Measurements from ENCODE around the gene PDXK.

PDXK gene

DNA sequence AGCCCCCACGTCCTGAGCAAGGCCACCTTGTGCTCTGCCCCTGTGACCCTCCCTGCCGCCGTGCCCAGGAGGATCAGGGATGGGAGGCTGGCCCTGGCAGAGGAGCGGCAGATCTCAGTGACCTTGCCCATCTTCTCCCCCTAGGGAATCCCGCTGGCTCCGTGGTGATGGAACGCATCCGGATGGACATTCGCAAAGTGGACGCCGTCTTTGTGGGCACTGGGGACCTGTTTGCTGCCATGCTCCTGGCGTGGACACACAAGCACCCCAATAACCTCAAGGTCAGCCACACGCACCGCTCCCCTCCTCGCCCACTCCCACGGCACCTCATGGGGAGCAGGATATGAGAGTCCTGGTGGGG lies 34.5 kb downstream of the PDXK start:
- H3K27ac ChIP-seq (ENCODE audit: insufficient read depth in 1 of 2, low read depth in 1 of 2, low read length in 2 of 2, poor library complexity in 1 of 2, severe bottlenecking in 2 of 2) = no peak overlapping the region
- 100% methylated on average over 16 of the region's 16 CpGs for WGBS (ENCODE audit: insufficient coverage)
- no peak overlapping the region for H3K4me3 ChIP-seq (ENCODE audit: control insufficient read depth in 1 of 7, extremely low read depth in 1 of 7, insufficient read depth in 4 of 7, low read depth in 2 of 7, low read length in 6 of 7)
- ChIA-PET POLR2A (no interaction called here), CTCF (no interaction called here)
- no peaks in the 10 kb centered on the region for H3K9me3 ChIP-seq (ENCODE audit: control extremely low read depth in 1 of 5, control insufficient read depth in 4 of 5, insufficient read depth in 2 of 5, low read depth in 1 of 5, low read length in 4 of 5)
- H3K27me3 ChIP-seq (replicated peaks in 2 of 5; ENCODE audit: control insufficient read depth in 4 of 5, insufficient read depth in 5 of 5, low read length in 4 of 5) = no peaks in the 10 kb centered on the region
- H3K4me1 ChIP-seq (ENCODE audit: control extremely low read depth in 1 of 4, control insufficient read depth in 4 of 4, insufficient read depth in 4 of 4, low read length in 3 of 4) = peaks cover 0 to 8% (median 6%) of the 10 kb centered on the region in 4 experiments
- DNase-seq = no peak
- peaks cover 5 to 77% (median 27%) of the 10 kb centered on the region in 4 experiments for H3K36me3 ChIP-seq (ENCODE audit: control insufficient read depth in 4 of 4, insufficient read depth in 4 of 4, low read length in 3 of 4)

DNA sequence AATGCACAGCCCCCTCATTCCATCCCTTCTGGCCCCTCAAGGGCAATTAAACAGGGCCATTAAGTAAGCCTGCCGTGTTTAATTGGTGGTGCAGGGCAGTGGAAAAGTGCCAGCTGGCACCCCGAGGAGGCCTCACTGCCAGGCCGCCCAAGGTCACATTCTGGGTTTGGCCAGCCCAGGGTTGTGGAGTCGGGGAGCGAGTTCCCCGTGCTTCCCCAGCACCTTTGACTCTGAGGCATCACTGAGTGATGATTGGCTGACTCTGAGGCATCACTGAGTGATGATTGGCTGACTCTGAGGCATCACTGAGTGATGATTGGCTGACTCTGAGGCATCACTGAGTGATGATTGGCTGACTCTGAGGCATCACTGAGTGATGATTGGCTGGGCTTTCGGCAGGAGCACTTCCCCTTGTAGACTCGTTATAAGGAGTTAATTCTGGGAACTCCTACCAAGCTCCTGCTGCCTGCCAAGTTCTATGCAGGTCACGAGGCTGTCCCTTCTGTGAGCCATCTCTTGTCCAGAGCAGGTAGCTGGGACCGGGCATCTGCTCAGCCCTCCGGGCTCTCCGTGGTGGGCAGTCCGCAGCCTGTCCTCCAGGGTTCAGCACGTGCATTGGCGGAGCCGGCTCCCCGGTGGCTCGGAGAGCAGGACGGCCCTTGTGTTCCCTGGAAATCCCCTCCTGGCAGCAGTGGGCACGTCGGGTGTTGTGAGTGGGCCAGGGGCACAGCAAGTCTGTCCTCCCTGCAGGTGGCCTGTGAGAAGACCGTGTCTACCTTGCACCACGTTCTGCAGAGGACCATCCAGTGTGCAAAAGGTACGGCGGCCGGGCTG lies 36.2 kb downstream of the PDXK start:
- POLR2A ChIA-PET = no interaction called here
- H3K27me3 ChIP-seq (replicated peaks in 2 of 5; ENCODE audit: control insufficient read depth in 4 of 5, insufficient read depth in 5 of 5, low read length in 4 of 5) = no peaks in the 10 kb centered on the region
- WGBS (ENCODE audit: insufficient coverage) = 96% methylated on average over 23 of the region's 26 CpGs
- CTCF ChIA-PET = interaction anchor here (1.0 kb wide), 1 partner anchor 19 kb away, joined by 3 read pairs; no protein-coding TSS in a partner anchor
- peaks cover 5 to 77% (median 28%) of the 10 kb centered on the region in 4 experiments for H3K36me3 ChIP-seq (ENCODE audit: control insufficient read depth in 4 of 4, insufficient read depth in 4 of 4, low read length in 3 of 4)
- H3K4me3 ChIP-seq (ENCODE audit: control insufficient read depth in 1 of 7, extremely low read depth in 1 of 7, insufficient read depth in 4 of 7, low read depth in 2 of 7, low read length in 6 of 7) = no peak overlapping the region
- no peak overlapping the region for H3K27ac ChIP-seq (ENCODE audit: insufficient read depth in 1 of 2, low read depth in 1 of 2, low read length in 2 of 2, poor library complexity in 1 of 2, severe bottlenecking in 2 of 2)
- H3K4me1 ChIP-seq (ENCODE audit: control extremely low read depth in 1 of 4, control insufficient read depth in 4 of 4, insufficient read depth in 4 of 4, low read length in 3 of 4) = no peaks in the 10 kb centered on the region
- H3K9me3 ChIP-seq (ENCODE audit: control extremely low read depth in 1 of 5, control insufficient read depth in 4 of 5, insufficient read depth in 2 of 5, low read depth in 1 of 5, low read length in 4 of 5) = no peaks in the 10 kb centered on the region
- DNase-seq = no peak

GRCh38 chr21:43755820-43756594 lies 37.1 kb downstream of the PDXK start:
- H3K9me3 ChIP-seq (ENCODE audit: control extremely low read depth in 1 of 5, control insufficient read depth in 4 of 5, insufficient read depth in 2 of 5, low read depth in 1 of 5, low read length in 4 of 5) = no peaks in the 10 kb centered on the region
- no peak overlapping the region for H3K27ac ChIP-seq (ENCODE audit: insufficient read depth in 1 of 2, low read depth in 1 of 2, low read length in 2 of 2, poor library complexity in 1 of 2, severe bottlenecking in 2 of 2)
- no peak for DNase-seq
- no peak overlapping the region for H3K4me3 ChIP-seq (ENCODE audit: control insufficient read depth in 1 of 7, extremely low read depth in 1 of 7, insufficient read depth in 4 of 7, low read depth in 2 of 7, low read length in 6 of 7)
- 99% methylated on average over 32 of the region's 37 CpGs for WGBS (ENCODE audit: insufficient coverage)
- H3K4me1 ChIP-seq (ENCODE audit: control extremely low read depth in 1 of 4, control insufficient read depth in 4 of 4, insufficient read depth in 4 of 4, low read length in 3 of 4) = no peaks in the 10 kb centered on the region
- POLR2A ChIA-PET = no interaction called here
- H3K36me3 ChIP-seq (ENCODE audit: control insufficient read depth in 4 of 4, insufficient read depth in 4 of 4, low read length in 3 of 4) = peaks cover 5 to 70% (median 25%) of the 10 kb centered on the region in 4 experiments
- CTCF ChIA-PET = no interaction called here
- H3K27me3 ChIP-seq (replicated peaks in 2 of 5; ENCODE audit: control insufficient read depth in 4 of 5, insufficient read depth in 5 of 5, low read length in 4 of 5) = no peaks in the 10 kb centered on the region

GRCh38 chr21:43757601-43758000 lies 38.7 kb downstream of the PDXK start:
- Histone ChIP-seq H3K4me1 (ENCODE audit: control extremely low read depth in 1 of 4, control insufficient read depth in 4 of 4, insufficient read depth in 4 of 4, low read length in 3 of 4) (no peaks in the 10 kb centered on the region), H3K4me3 (ENCODE audit: control insufficient read depth in 1 of 7, extremely low read depth in 1 of 7, insufficient read depth in 4 of 7, low read depth in 2 of 7, low read length in 6 of 7) (no peak overlapping the region), H3K9me3 (ENCODE audit: control extremely low read depth in 1 of 5, control insufficient read depth in 4 of 5, insufficient read depth in 2 of 5, low read depth in 1 of 5, low read length in 4 of 5) (no peaks in the 10 kb centered on the region), H3K27ac (ENCODE audit: insufficient read depth in 1 of 2, low read depth in 1 of 2, low read length in 2 of 2, poor library complexity in 1 of 2, severe bottlenecking in 2 of 2) (no peak overlapping the region), H3K27me3 (replicated peaks in 2 of 5; ENCODE audit: control insufficient read depth in 4 of 5, insufficient read depth in 5 of 5, low read length in 4 of 5) (no peaks in the 10 kb centered on the region), H3K36me3 (ENCODE audit: control insufficient read depth in 4 of 4, insufficient read depth in 4 of 4, low read length in 3 of 4) (peaks cover 5 to 71% (median 21%) of the 10 kb centered on the region in 4 experiments)
- CTCF ChIA-PET = no interaction called here
- WGBS (ENCODE audit: insufficient coverage) = 95% methylated on average over 15 of the region's 16 CpGs
- DNase-seq = no peak
- POLR2A ChIA-PET = no interaction called here

- H3K9me3 ChIP-seq (ENCODE audit: control extremely low read depth in 1 of 5, control insufficient read depth in 4 of 5, insufficient read depth in 2 of 5, low read depth in 1 of 5, low read length in 4 of 5) = no peaks in the 10 kb centered on the region
- H3K4me3 ChIP-seq (ENCODE audit: control insufficient read depth in 1 of 7, extremely low read depth in 1 of 7, insufficient read depth in 4 of 7, low read depth in 2 of 7, low read length in 6 of 7) = no peak overlapping the region
- no peaks in the 10 kb centered on the region for H3K27me3 ChIP-seq (replicated peaks in 2 of 5; ENCODE audit: control insufficient read depth in 4 of 5, insufficient read depth in 5 of 5, low read length in 4 of 5)
- no peak overlapping the region for H3K27ac ChIP-seq (ENCODE audit: insufficient read depth in 1 of 2, low read depth in 1 of 2, low read length in 2 of 2, poor library complexity in 1 of 2, severe bottlenecking in 2 of 2)
- peaks cover 2 to 65% (median 17%) of the 10 kb centered on the region in 4 experiments for H3K36me3 ChIP-seq (ENCODE audit: control insufficient read depth in 4 of 4, insufficient read depth in 4 of 4, low read length in 3 of 4)
- 95% methylated on average over 15 of the region's 18 CpGs for WGBS (ENCODE audit: insufficient coverage)
- POLR2A ChIA-PET = no interaction called here
- CTCF ChIA-PET = interaction anchor here (0.8 kb wide), 1 partner anchor 26 kb away, joined by 3 read pairs; no protein-coding TSS in a partner anchor
- no peak for DNase-seq
- no peaks in the 10 kb centered on the region for H3K4me1 ChIP-seq (ENCODE audit: control extremely low read depth in 1 of 4, control insufficient read depth in 4 of 4, insufficient read depth in 4 of 4, low read length in 3 of 4)
Observed at GRCh38 chr21:43758111-43758641, 39.2 kb downstream of the PDXK start.

DNA sequence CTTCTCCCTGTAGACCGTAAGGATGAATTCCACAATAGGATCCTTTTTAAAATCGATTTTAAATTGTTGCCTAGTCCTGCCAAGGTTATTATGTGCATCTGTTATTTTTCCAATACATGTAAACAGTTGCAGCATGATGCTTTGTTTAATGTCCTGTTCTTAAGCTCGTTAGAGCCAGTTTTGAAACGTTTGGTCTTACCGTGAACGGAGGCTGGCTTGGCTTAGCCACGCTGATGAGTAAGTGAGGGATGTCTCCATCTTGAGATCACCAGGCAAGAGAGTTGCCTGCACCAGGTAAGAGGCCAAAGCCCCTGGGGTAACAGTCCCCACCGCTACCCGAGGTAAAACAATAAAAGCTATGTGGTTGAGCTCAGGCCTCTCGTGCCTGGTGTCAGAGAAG lies 39.9 kb downstream of the PDXK start:
- Histone ChIP-seq H3K27ac (ENCODE audit: insufficient read depth in 1 of 2, low read depth in 1 of 2, low read length in 2 of 2, poor library complexity in 1 of 2, severe bottlenecking in 2 of 2) (no peak overlapping the region), H3K27me3 (replicated peaks in 2 of 5; ENCODE audit: control insufficient read depth in 4 of 5, insufficient read depth in 5 of 5, low read length in 4 of 5) (no peaks in the 10 kb centered on the region), H3K36me3 (ENCODE audit: control insufficient read depth in 4 of 4, insufficient read depth in 4 of 4, low read length in 3 of 4) (peaks cover 0 to 61% (median 12%) of the 10 kb centered on the region in 4 experiments), H3K4me1 (ENCODE audit: control extremely low read depth in 1 of 4, control insufficient read depth in 4 of 4, insufficient read depth in 4 of 4, low read length in 3 of 4) (no peaks in the 10 kb centered on the region), H3K9me3 (ENCODE audit: control extremely low read depth in 1 of 5, control insufficient read depth in 4 of 5, insufficient read depth in 2 of 5, low read depth in 1 of 5, low read length in 4 of 5) (no peaks in the 10 kb centered on the region), H3K4me3 (ENCODE audit: control insufficient read depth in 1 of 7, extremely low read depth in 1 of 7, insufficient read depth in 4 of 7, low read depth in 2 of 7, low read length in 6 of 7) (no peak overlapping the region)
- ChIA-PET CTCF (interaction anchor here (0.8 kb wide), 1 partner anchor 26 kb away, joined by 3 read pairs; no protein-coding TSS in a partner anchor), POLR2A (interaction anchor here (0.6 kb wide), 1 partner anchor 30 kb away, joined by 3 read pairs; no protein-coding TSS in a partner anchor)
- 95% methylated on average over 10 of the region's 10 CpGs for WGBS (ENCODE audit: insufficient coverage)
- no peak for DNase-seq

DNA sequence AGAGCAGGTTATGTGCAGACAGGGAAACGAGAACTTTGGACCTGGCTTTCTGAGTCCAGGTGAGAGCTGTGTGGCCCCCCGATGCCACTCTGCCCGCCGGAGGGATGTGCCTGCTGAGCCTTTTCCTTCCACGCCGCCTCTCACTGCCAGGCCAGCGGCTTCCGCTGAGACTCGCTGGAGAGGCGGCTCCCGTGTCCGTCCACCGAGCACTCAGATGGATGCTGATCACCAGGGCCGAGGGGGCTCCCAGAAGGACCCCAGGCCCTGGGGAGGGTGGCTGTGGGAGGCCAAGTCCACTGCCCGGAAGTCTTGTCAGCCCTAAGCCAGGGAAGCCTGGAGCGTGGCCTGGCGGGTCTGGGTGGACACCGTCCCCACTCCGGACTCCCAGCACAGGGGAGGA lies 40.7 kb downstream of the PDXK start:
- Histone ChIP-seq H3K4me3 (ENCODE audit: control insufficient read depth in 1 of 7, extremely low read depth in 1 of 7, insufficient read depth in 4 of 7, low read depth in 2 of 7, low read length in 6 of 7) (no peak overlapping the region), H3K4me1 (ENCODE audit: control extremely low read depth in 1 of 4, control insufficient read depth in 4 of 4, insufficient read depth in 4 of 4, low read length in 3 of 4) (no peaks in the 10 kb centered on the region), H3K27ac (ENCODE audit: insufficient read depth in 1 of 2, low read depth in 1 of 2, low read length in 2 of 2, poor library complexity in 1 of 2, severe bottlenecking in 2 of 2) (no peak overlapping the region), H3K27me3 (replicated peaks in 2 of 5; ENCODE audit: control insufficient read depth in 4 of 5, insufficient read depth in 5 of 5, low read length in 4 of 5) (no peaks in the 10 kb centered on the region), H3K36me3 (ENCODE audit: control insufficient read depth in 4 of 4, insufficient read depth in 4 of 4, low read length in 3 of 4) (peaks cover 0 to 53% (median 8%) of the 10 kb centered on the region in 4 experiments), H3K9me3 (ENCODE audit: control extremely low read depth in 1 of 5, control insufficient read depth in 4 of 5, insufficient read depth in 2 of 5, low read depth in 1 of 5, low read length in 4 of 5) (no peaks in the 10 kb centered on the region)
- ChIA-PET CTCF (no interaction called here), POLR2A (no interaction called here)
- DNase-seq = no peak
- 95% methylated on average over 19 of the region's 19 CpGs for WGBS (ENCODE audit: insufficient coverage)

Data from common myeloid progenitor, CD34-positive (primary cell).